ENCODE results near the gene PTPRT. TPM values are rescaled to one million over a fixed set of nuclear protein-coding genes. Genes with fewer than 3 reads are reported as not detected.

The PTPRT gene
- total and polyA plus RNA-seq, 5 donors: 0.06 to 0.40 (median 0.20) TPM

DNA sequence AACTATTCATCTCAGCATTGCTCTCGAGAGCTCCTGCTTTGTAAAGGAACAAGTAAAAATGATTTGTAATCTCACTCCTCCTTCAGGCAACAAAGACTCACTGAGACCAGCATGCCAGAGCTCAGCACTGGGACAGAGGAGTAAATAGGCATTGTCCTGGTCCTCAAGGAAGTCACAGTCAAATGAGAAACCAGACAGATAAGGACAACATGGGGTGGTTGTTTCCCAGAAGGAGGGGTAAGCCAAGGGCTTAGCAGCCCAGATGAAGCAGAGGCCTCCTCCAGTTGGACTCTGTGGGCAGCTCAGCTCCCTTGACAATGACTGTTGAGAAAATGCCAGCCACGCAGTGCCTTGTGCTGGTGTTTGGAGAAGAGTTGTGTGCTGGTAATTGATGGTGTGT, 1145.8 kb downstream of the PTPRT start:
- no peak for ATAC-seq
- Histone ChIP-seq H3K4me1 (ENCODE audit: control insufficient read depth, insufficient read depth, low read length) (no peaks in the 10 kb centered on the region), H3K27me3 (ENCODE audit: control insufficient read depth, insufficient read depth) (no peaks in the 10 kb centered on the region), H3K27ac (ENCODE audit: low read length) (no peak overlapping the region), H3K9me3 (ENCODE audit: control insufficient read depth, low read length) (no peaks in the 10 kb centered on the region), H3K4me3 (ENCODE audit: low read length) (no peak overlapping the region)
- WGBS: 76% methylated on average over 2 of the region's 2 CpGs
- no peak for DNase-seq
- intact Hi-C loops (cut with DNase I): no loop called here

GRCh38 chr20:42041000-42041565, 1148.6 kb downstream of the PTPRT start:
- ATAC-seq: no peak
- no peaks in the 10 kb centered on the region for H3K4me1 ChIP-seq (ENCODE audit: control insufficient read depth, insufficient read depth, low read length)
- WGBS: 31% methylated on average over 6 of the region's 6 CpGs
- no peak overlapping the region for H3K4me3 ChIP-seq (ENCODE audit: low read length)
- no peaks in the 10 kb centered on the region for H3K9me3 ChIP-seq (ENCODE audit: control insufficient read depth, low read length)
- no peaks in the 10 kb centered on the region for H3K27me3 ChIP-seq (ENCODE audit: control insufficient read depth, insufficient read depth)
- intact Hi-C loops (cut with DNase I): no loop called here
- no peak overlapping the region for H3K27ac ChIP-seq (ENCODE audit: low read length)
- no peak for DNase-seq

DNA sequence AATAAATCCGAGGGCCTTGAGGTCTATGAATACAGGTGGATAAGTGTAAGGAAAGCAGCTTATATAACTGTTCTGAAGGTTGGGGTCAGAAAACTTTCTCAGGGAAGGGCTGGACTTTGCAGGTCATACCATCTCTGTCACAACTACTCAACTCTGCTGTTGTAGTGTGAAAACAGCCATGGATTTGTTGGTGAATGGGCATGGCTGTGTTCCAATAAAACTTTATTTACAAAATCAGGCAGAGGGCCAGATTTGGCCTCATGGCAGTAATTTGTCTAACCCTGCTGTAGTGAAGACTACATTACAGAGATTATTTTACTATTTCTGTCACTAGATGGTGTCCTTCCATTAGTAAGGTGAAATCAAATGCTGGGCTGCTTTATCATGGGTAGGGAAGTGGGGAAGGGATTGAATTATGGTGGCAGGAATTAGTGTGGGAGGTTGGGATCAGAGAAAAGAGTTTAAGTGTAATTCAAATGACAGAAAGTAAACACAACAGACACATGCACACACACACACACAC, 1161.9 kb downstream of the PTPRT start:
- WGBS: 65% methylated on average over 1 of the region's 1 CpG
- intact Hi-C loops (cut with DNase I): no loop called here
- Histone ChIP-seq H3K27me3 (ENCODE audit: control insufficient read depth, insufficient read depth) (no peaks in the 10 kb centered on the region), H3K27ac (ENCODE audit: low read length) (no peak overlapping the region), H3K4me3 (ENCODE audit: low read length) (no peak overlapping the region), H3K9me3 (ENCODE audit: control insufficient read depth, low read length) (no peaks in the 10 kb centered on the region), H3K4me1 (ENCODE audit: control insufficient read depth, insufficient read depth, low read length) (no peaks in the 10 kb centered on the region)
- DNase-seq (no peak), ATAC-seq (no peak)

DNA sequence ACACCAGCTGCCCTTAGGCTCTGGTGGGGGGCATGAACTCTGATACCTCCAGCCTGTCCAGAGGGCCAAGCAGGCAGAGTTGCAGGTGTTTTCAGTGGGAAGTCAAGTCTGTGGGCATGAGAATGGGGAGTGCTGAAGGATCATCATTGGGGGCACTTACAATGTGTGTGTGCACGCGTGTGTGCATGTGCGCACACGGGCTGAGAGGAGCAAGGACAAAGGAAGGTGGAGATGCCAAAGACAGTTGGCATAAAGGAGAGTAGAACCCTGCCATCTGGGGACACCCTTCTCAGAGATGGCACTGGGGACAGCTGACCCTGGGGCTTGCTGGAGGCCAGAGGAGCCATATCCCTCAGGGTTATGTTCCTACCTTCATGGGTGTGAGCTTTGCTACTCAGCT, 1163.1 kb downstream of the PTPRT start:
- ATAC-seq (no peak), DNase-seq (no peak)
- Histone ChIP-seq H3K27me3 (ENCODE audit: control insufficient read depth, insufficient read depth) (no peaks in the 10 kb centered on the region), H3K27ac (ENCODE audit: low read length) (no peak overlapping the region), H3K4me3 (ENCODE audit: low read length) (no peak overlapping the region), H3K9me3 (ENCODE audit: control insufficient read depth, low read length) (no peaks in the 10 kb centered on the region), H3K4me1 (ENCODE audit: control insufficient read depth, insufficient read depth, low read length) (no peaks in the 10 kb centered on the region)
- 95% methylated on average over 4 of the region's 4 CpGs for WGBS
- intact Hi-C loops (cut with DNase I): no loop called here

DNA sequence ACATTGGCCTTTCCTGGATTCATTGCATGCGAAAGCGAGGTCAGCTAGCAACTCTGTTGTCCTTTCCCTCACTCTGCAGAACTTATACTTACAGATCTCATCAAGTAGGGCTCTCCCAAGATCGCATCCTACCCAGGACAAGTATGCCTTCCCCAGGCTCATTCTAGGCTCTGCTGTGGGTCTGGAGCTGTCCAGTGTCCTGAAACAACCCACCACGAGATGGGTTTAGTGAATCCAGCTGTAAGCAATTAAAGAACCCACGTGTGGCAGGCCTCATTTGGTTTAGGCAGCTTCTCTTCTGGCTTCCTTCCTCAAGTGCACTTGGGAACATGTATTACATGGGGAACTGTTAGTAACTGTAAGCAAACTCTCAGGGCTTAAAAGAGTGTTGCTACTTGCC, 1165.1 kb downstream of the PTPRT start:
- 27% methylated on average over 5 of the region's 5 CpGs for WGBS
- Histone ChIP-seq H3K27ac (ENCODE audit: low read length) (no peak overlapping the region), H3K9me3 (ENCODE audit: control insufficient read depth, low read length) (no peaks in the 10 kb centered on the region), H3K4me3 (ENCODE audit: low read length) (no peak overlapping the region), H3K27me3 (ENCODE audit: control insufficient read depth, insufficient read depth) (no peaks in the 10 kb centered on the region), H3K4me1 (ENCODE audit: control insufficient read depth, insufficient read depth, low read length) (no peaks in the 10 kb centered on the region)
- ATAC-seq: no peak
- intact Hi-C loops (cut with DNase I): no loop called here
- no peak for DNase-seq
